Stimulated activated CD8-positive, alpha-beta memory T cell treated with anti-CD3 and anti-CD28 coated beads, Interleukin-12 subunit alpha, Interleukin-12 subunit beta, amount 100 ng/mL, for 4 hours (primary cell): ENCODE data around the gene LRRC7.
"Not testable (repeated sequence)": the region's sequence is repeated elsewhere in the genome, so short reads cannot be mapped to it uniquely, and the experiment has no call there.

Source experiments
- DNase-seq: peaks from one replicate; pipeline ENCODE4 v3.0.0-alpha.2; 2020; ENCODE audit warnings: low read depth

LRRC7 gene

DNA sequence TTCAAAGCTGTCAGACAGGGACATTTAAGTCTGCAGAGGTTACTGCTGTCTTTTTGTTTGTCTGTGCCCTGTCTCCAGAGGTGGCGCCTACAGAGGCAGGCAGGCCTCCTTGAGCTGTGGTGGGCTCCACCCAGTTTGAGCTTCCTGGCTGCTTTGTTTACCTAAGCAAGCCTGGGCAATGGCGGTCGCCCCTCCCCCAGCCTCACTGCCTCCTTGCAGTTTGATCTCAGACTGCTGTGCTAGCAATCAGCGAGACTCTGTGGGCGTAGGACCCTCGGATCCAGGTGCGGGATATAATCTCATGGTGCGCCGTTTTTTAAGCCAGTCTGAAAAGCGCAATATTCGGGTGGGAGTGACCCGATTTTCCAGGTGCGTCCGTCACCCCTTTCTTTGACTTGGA, 320.3 kb downstream of the LRRC7 start:
- DNase-seq, result not testable (repeated sequence)

DNA sequence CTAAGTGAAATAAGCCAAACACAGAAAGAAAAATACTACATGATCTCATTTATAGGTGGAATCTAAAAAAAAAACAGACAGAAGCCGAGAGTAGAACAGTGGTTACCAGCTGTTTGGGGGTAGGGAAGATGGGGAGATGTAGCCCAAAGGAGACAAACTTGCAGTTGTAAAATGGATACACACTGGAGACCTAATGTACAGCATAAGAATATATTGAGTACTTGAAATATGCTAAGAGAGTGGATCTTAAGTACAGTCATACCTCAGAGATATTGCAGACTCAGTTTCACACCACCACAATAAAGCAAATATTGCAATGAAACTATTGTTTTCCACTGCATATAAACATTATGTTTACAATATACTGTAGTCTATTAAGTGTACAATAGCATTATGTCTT, 320.9 kb downstream of the LRRC7 start:
- DNase-seq, result no peak

DNA sequence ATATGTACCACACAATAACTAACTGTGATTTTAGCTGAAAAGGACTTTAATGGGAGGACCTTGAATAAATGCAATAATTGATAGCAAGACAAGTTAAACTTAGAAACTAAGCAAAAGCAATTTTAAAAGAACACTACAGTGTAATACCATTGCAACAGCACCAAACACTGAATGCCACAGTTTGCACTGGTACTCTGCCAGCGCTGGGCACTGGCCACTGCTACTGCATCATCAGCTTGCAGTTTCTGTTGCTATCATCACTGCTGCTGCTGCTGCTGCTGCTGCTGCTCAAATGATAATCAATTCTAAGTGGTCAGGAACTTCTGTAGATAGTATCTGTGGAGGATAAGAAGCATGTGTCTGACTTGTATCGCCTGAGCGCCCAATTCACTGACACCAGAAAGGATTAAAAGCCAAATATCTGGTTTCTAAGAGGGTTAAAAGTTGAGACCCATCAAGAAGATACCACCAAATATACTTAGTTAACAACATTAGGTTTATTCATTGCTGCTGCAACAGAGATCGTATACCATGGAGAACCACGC, 330.8 kb downstream of the LRRC7 start:
- DNase-seq, result no peak

DNA sequence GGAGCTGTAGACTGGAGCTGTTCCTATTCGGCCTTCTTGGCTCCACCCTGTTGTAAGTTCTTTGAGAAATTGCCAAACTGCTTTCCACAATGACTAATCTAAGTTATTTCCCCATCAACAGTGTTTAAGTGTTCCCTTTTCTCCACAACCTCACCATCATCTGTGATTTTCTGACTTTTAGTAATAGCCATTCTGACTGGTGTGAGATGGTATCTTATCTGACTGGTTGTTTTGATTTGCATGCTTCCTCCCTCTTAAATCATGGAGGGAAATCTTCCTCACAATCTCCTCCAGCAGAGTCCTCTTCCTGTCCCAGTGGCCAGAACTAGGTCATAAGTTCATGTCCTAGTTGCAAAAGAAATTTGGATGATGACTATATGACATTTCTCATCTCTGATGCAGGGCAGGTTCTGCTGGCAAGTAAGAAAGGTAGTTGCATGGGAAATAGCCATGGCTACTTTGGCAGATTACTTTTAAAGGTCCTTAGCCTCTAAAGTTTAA, 343.6 kb downstream of the LRRC7 start:
- DNase-seq, result no peak

DNA sequence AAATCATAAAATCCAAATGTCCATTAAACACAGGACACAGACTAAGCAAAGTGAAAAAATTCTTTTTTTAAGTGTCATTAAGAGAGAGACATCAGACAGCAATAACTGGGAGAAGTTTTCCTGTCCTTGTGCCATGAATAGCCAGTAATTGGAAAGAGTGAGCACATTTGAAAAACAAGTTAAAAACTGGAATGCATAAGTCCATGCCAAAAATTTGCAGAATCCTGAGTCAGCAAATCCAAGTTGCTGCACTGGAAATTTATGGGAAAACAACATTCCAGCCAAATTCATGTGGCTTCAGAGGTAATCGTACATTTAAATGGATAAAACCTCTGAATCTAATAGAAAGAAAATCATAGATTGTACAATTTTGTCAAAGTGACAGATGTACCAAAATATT, 346.3 kb downstream of the LRRC7 start:
- DNase-seq, result no peak

DNA sequence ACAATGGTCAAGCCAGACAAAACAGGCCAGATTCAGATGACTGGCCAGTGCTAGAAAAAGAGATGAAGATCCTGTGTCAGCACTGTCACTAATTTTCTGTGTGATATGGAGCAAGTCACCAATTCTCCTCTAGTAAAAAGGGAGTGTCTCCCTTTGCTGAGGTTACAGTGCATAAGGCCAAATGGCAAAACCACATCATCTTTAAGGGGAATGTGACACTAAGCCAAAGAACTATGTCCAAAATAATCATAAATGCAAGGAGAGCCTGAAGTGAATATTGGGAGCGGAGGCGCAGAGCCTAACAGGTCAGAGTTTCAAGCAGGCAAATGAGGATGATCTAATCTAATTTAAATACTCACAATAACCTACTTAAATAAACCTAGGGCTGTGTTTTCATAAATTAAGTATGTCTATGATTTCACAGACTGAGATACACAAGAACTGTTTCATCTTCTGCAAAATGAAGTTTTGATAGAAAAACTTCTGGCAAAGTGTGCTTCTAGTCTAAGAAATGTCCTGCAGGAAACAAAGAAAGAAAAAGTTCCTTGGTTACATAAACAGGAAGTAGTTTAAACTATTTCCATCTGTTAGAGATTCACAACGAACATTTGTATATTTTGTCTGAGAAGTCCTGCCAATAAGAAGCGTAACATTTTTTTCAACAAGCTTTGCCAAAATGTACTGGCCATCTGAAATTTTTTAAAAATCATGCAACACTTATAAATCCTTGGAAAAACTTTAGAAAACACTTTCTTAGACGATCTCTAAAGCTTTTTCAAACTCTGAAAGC, 347.4 kb downstream of the LRRC7 start:
- no peak for DNase-seq

DNA sequence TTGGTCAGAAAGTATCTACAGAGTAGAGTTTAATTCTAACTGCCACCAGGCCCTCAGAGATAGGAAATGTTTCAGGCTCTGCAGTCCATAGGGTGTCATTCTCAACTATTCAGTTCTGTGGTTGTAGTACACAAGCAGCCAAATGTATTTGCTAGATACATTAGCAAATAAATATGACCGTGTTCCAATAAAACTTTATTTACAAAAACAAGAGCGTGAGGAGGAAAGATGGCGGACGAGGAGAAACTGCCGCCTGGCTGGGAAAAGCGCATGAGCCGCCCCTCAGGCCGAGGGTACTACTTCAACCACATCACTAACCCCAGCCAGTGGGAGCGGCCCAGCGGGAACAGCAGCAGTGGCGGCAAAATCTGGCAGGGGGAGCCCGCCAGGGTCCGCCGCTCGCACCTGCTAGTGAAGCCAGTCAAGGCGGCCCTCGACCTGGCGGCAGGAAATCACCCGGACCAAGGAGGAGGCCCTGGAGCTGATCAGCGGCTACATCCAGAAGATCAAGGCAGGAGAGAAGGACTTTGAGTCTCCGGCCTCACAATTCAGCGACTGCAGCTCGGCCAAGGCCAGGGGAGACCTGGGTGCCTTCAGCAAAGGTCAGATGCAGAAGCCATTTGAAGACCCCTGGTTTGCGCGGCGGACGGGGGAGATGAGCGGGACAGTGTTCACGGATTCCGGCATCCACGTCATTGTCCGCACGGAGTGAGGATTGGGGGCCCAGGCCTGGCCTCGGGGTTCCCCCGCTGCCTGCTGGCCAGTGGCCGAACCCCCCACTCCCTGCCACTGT, 351.6 kb downstream of the LRRC7 start:
- DNase-seq, result no peak

DNA sequence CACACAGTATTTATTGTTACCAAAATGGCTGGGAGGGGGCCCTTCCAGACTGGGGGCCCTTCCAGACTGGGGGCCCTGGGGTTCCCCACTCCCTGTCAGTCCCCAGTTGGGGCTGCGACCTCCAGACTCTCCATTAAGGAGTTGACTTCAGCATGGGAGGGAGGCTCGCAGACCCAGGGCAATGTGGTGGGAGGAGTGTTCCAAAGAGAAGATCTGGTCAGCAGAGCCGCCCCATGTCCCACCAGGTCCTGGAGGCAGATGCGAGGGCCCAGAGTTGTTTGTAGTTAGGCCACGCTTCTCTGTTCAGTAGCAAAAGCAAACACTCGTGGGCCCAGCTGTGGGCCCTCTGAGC, 352.2 kb downstream of the LRRC7 start:
- no peak for DNase-seq

DNA sequence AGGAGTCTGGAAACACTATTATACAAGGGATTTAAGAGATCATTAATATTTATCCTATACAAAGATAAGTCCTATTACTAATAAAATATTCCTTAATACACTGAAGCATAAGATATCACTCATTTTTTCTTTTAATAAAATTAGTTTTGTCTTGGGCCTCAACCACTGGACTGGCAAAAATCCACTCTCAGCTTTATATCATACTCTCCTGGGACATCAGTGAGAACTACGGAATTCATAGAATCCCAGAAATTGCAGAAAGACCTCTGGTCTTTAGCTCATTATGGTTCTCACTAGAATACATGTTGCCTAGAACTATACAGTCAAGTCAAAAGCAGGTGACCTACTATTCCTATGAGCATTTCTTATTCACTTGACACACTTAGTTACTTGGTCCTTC, 352.7 kb downstream of the LRRC7 start:
- DNase-seq, result no peak

DNA sequence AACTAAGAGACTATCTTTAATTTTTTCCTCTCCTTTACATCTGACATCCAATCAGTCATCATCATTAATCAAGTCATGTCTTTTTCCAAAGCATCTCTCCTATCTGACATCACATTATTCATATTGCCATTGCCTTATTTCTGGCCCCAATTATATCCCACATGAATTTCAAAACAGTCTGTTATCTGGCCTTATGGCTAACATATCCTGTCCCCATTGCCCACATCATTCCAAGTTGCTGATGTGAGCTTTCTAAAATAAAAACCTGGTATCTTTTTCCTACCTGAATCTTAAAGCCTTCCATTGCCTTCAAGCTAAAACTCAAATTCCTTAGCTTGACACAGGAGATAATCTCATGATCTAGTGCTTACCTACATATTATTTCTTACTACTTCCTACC, 353.8 kb downstream of the LRRC7 start:
- no peak for DNase-seq

DNA sequence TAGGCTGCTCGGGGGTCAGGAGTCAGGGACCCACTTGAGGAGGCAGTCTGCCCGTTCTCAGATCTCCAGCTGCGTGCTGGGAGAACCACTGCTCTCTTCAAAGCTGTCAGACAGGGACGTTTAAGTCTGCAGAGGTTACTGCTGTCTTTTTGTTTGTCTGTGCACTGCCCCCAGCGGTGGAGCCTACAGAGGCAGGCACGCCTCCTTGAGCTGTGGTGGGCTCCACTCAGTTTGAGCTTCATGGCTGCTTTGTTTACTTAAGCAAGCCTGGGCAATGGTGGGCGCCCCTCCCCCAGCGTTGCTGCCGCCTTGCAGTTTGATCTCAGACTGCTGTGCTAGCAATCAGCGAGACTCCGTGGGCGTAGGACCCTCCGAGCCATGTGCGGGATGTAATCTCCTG, 360.5 kb downstream of the LRRC7 start:
- DNase-seq, result not testable (repeated sequence)

DNA sequence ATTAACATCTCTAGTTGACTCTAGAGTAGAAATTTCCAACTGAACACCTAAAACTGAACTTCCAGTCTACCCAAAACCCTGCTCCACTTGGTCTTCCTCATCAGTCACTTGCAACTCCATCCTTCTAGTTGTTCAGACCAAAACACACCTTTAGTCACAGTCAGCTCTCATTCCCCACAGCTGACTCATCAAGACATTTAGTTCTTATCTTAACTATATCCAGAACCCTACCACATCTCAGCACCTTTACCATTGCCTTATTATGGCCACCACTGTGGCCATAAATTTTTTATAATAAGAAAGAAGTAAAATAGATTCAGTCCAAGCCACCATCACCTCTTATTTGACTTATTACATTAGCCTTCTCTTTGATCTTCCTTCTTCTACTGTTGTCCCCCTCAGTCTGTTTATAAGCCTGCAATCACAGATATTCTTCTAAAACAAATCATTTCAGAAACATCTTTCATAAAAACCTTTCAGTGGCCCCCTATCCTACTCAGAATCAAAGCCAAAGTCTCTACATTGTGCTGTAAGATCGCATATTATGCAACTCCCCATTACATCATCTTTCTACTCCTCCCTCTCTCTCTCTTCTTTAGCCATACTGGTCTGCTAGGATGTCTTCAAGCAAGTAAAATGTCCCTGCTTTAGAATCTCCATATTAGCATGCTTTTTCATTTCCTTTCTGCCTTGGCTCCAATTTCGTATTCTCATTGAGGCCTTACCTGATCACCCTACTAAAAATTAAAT, 361.8 kb downstream of the LRRC7 start:
- DNase-seq, result no peak

DNA sequence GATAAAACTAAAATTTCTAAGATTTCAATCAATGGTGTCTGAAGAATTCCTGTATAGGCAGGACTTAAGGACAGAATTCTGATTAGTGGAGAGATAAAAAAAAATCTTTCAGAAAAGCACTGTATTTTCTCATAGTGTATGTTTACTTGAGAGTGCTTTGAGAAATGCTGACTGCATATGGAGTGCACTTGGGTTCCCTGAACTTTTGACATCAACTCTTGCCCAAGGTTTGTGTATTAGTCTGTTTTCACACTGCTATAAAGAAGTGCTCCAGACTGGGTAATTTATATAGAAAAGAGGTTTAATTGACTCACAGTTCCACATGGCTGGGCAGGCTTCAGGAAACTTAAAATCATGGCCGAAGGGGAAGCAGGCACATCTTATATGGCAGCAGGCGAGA, 362.7 kb downstream of the LRRC7 start:
- DNase-seq, result no peak

DNA sequence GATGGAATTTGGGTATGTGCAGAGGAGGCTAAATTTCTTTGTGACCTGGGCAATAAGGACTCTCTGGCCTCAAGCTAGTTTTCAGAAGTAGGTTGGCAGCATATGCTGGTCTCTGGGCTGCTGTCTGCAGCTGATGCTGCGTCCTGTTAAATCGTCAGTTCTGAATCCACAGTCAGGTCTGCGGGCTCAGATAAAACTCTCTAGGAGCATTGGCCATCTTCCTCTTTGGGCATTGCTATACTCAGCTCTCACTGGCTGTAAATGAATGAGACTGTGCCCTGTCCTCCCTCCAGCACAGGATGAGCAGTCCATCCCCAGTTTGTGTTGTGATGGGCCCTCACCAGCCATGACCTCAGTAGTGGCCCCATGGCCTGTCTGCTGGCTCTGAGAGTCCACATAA, 365.0 kb downstream of the LRRC7 start:
- no peak for DNase-seq

DNA sequence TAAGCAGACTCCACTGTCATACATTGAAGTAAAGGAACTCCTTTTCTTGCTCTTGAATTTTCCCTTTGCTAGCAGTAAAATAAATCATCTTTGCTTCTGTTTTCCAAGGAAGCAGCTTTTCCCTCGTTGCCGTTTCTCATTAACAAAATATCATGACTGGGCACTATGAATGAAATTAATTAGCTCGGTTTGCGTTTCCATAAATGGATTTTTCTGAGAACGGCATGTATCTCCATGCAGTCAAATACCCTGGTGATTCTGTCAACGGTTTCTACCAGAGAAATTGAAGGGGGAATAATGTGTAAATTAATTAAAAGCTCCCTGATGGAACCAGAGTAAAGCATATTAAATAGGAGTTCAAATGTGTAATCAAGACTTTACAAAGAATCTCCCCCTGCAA, 372.5 kb downstream of the LRRC7 start:
- no peak for DNase-seq

DNA sequence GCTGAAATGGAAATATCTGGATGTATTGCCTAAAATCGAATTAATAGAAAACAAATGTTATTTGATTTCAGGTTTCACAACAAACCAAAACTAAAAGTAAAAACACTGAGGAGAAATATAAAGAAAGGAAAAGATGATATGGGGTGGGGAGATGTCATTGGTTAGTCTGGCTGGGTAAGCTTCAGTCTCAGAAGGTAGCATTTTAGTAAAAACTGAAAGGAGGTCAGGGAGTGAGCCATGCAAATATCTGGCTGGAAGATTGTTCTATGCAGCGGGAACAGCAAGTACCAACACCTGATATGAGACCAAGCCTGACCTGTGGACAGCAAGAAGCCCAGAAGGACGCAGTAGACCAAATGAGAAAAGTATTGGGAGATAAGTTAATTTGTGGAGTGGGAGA, 373.1 kb downstream of the LRRC7 start:
- no peak for DNase-seq

DNA sequence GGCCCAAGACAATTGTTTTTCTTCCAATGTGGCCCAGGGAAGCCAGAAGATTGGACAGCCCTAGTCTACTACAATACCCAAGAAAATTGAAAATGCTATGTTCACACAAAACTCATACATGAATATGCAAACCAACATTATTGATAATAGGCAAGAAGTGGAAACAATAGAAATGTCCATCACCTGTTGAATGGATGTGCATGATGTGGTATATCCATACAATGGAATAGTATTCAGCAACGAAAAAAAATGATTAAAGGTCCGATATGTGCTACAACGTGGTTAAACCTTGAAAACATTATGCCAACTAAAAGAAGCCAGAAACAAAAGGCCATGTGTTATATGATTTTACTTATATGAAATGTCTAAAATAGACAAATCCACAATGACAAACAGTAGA, 375.3 kb downstream of the LRRC7 start:
- DNase-seq, result no peak

DNA sequence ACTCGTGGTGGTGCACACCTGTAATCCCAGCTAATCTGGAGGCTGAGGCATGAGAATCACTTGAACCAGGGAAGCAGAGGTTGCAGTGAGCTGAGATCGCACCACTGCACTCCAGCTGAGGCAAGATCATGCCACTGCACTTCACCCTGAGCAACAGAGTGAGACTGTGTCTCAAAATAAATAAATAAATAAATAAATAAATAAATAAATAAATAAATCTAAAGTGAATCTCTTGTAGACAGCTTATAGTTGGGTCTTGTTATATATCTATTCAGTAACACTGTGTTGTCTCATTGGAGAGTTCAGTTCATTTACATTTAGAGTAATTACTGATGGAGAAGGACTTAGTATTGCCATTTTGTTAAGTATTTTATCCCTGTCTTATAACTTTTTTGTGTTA, 379.2 kb downstream of the LRRC7 start:
- DNase-seq, result no peak

DNA sequence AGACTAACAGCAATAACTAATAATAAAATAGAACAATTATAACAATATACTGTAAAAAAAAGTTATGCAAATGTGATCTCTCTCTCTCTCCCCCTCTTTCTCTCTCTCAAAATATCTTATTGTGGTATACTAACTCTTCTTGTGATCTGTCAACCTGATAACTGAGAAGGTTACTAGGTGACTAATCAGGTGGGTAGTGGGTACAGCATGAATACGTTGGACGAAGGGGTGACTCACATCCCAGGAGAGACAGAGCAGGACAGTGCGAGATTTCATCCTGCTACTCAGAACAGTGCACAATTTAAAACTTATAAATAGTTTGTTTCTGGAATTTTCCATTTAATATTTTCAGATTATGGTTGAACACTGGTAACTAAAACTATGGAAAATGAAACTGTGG, 380.1 kb downstream of the LRRC7 start:
- no peak for DNase-seq

DNA sequence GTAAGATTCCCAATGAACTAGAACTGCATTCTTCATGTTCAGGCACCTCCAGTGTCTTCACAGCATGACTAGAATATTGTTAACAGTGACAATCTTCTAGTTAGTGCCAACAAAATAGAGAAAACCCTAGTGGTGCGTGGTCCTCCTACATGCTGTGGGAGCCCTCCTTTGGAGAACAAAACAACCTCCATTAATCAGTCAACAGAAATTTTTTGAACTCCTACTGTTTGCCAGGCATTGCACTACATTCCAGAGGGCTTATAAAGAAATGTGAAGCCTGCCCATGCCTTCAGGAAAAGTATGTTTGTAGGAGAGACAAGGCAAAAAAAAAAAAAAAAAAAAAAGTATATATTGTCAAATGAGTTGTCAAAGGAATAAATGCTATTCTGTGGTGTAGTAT, 385.0 kb downstream of the LRRC7 start:
- no peak for DNase-seq

DNA sequence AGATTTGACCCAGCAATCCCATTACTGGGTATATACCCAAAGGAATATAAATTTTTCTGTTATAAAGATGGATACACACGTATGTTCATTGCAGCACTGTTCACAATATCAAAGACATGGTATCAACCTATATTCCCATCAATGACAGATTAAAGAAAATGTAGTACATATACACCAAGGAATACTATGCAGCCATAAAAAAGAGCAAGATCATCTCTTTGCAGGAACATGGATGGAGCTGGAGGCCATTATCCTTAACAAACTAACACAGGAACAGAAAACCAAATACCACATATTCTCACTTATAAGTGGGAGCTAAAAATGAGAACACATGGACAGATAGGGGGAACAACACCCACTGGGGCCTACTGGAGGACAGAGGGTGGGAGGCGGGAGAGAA, 394.7 kb downstream of the LRRC7 start:
- not testable (repeated sequence) for DNase-seq

DNA sequence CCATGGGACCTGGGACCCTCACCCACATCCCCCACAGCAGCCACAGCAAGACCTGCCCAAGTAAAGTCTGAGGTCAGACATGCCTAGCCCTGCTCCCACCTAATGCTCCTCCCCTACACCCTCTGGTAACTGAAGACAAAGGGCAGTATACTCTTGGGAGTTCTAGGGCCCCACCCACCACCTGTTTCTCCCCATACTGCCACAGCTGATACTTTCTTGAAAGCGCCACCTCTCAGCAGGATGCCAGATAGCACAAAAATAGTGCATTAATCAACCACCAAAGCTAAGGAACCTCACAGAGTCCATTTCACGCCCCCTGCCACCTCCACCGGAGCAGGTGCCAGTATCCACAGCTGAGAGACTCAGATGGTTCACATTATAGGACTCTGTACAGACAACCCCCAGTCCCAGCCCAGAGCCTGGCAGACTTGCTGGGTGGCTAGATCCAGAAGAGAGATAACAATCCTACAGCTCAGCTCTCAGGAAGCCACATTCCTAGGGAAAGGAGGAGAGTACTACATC, 399.6 kb downstream of the LRRC7 start:
- no peak for DNase-seq
